HepG2 (cell line): ENCODE measurements around the gene SPSB1. TPM values are rescaled to one million over a fixed set of nuclear protein-coding genes. Genes with fewer than 3 reads are reported as not detected.

Source experiments
- ATAC-seq: fragments of 200-7000 bp; cut with Tn5 transposase; 3 replicates; pipeline ENCODE4 v1.9.1; 2020; ENCODE audit warnings: mild to moderate bottlenecking, moderate library complexity
- BruUV-seq: library from RNA; stranded (reverse); fragments of 400-500 nt; replicated peaks from 2 replicates; lab custom pipeline; 2021; lab: Mats Ljungman, UMichigan
- CTCF ChIA-PET: fragments of 300-600 bp; formaldehyde crosslinking; extraction: SDS; loops from one replicate; lab custom pipeline; 2021; ENCODE audit warnings: low total read pairs, inconsistent platforms, low intra/inter-chr PET ratio; lab: Yijun Ruan, JAX
- POLR2A ChIA-PET: fragments of 350-600 bp; sonication (Branson Sonifier 250); formaldehyde crosslinking; loops from one replicate; lab custom pipeline; 2020; ENCODE audit warnings: antibody characterized with exemption, inconsistent platforms; lab: Yijun Ruan, JAX
- DNase-seq: peaks from one replicate; pipeline ENCODE4 v3.0.0-alpha.2; 2015; ENCODE audit warnings: low spot score
- FAIRE-seq: peaks from 3 replicates; lab custom pipeline; 2011; peaks lifted over from hg19 to GRCh38; lab: Jason Lieb, UNC
- H2AFZ ChIP-seq: one replicate; pipeline ENCODE4 v1.6.1; 2011; ENCODE audit warnings: low read length, inconsistent platforms
- H3K27ac ChIP-seq: fragments of 300-600 bp; 3 replicates; pipeline ENCODE4 v1.8.0; 2011; ENCODE audit warnings: mixed run types, mild to moderate bottlenecking, mixed read lengths, low read length, inconsistent platforms; ENCODE audit not compliant: insufficient read depth; ENCODE audit errors: extremely low read length
- H3K27me3 ChIP-seq, 2 experiments: fragments of 200-600 bp in 1 of 2; 2 replicates in 1 of 2; 3 replicates in 1 of 2; pipeline versions ENCODE4 v1.6.0 to v1.8.0; 2011; ENCODE audit warnings: low read length in 2 of 2, mild to moderate bottlenecking in 2 of 2, moderate library complexity in 2 of 2, inconsistent platforms in 1 of 2; ENCODE audit not compliant: insufficient read depth in 2 of 2, control insufficient read depth in 1 of 2
- H3K36me3 ChIP-seq, 2 experiments: fragments of 200-600 bp in 1 of 2; replicated peaks in 1 of 2; 2 replicates in 1 of 2; 3 replicates in 1 of 2; pipeline versions ENCODE4 v1.5.1 to v1.8.0; 2011; ENCODE audit warnings: low read length in 2 of 2, inconsistent platforms in 1 of 2; ENCODE audit not compliant: insufficient read depth in 2 of 2, control insufficient read depth in 1 of 2
- H3K4me1 ChIP-seq: 2 replicates; pipeline ENCODE4 v1.5.1; 2012; ENCODE audit warnings: low read length, inconsistent platforms; ENCODE audit not compliant: insufficient read depth
- H3K4me2 ChIP-seq: 2 replicates; pipeline ENCODE4 v1.6.0; 2011; ENCODE audit warnings: low read depth, low read length, inconsistent platforms
- H3K4me3 ChIP-seq, 3 experiments: fragments of 200-600 bp in 1 of 3; sonication (generic), shearing (Covaris generic) in 1 of 3; replicated peaks in 1 of 3; 2 replicates each; pipeline ENCODE4 v1.5.1; 2011 to 2016; ENCODE audit warnings: low read length in 3 of 3, inconsistent platforms in 2 of 3, low read depth in 2 of 3, mild to moderate bottlenecking in 2 of 3, control low read depth in 1 of 3, mixed read lengths in 1 of 3; ENCODE audit not compliant: insufficient read depth in 1 of 3
- H3K79me2 ChIP-seq: one replicate; pipeline ENCODE4 v1.6.1; 2011; ENCODE audit warnings: low read length, inconsistent platforms; ENCODE audit not compliant: insufficient read depth
- H3K9ac ChIP-seq: 2 replicates; pipeline ENCODE4 v1.6.0; 2011; ENCODE audit warnings: mild to moderate bottlenecking, low read depth, low read length, inconsistent platforms; ENCODE audit not compliant: insufficient read depth
- H3K9me3 ChIP-seq: 2 replicates; pipeline ENCODE4 v1.5.1; 2012; ENCODE audit warnings: mild to moderate bottlenecking, low read length
- H4K20me1 ChIP-seq: 2 replicates; pipeline ENCODE4 v1.6.0; 2011; ENCODE audit warnings: inconsistent platforms, mild to moderate bottlenecking, low read length, moderate library complexity; ENCODE audit not compliant: insufficient read depth
- ELF4 ChIP-seq: sonication (generic); formaldehyde crosslinking; IDR thresholded peaks from 2 replicates; pipeline ENCODE4 v1.5.0; 2020; ENCODE audit warnings: missing genetic modification reagents, mild to moderate bottlenecking, moderate library complexity, borderline replicate concordance
- FOXA1 ChIP-seq, 2 experiments: fragments of 450-650 bp in 1 of 2; sonication (generic) in 1 of 2; formaldehyde crosslinking in 1 of 2; IDR thresholded peaks; 2 replicates each; pipeline versions ENCODE4 v1.4.0 to v1.6.1; 2016 to 2020; ENCODE audit warnings: missing genetic modification reagents in 1 of 2
- JARID2 ChIP-seq: sonication (generic); formaldehyde crosslinking; IDR thresholded peaks from 2 replicates; pipeline ENCODE4 v1.8.1; 2023; ENCODE audit warnings: missing genetic modification reagents, inconsistent platforms; ENCODE audit not compliant: insufficient replicate concordance
- MXD4 ChIP-seq: IDR thresholded peaks from 2 replicates; pipeline ENCODE4 v1.6.1; 2016; ENCODE audit warnings: mild to moderate bottlenecking, missing biosample characterization, missing genetic modification reagents
- NRL ChIP-seq: sonication (generic); formaldehyde crosslinking; IDR thresholded peaks from 2 replicates; pipeline ENCODE4 v1.5.0; 2020; ENCODE audit warnings: missing genetic modification reagents, mild to moderate bottlenecking, moderate library complexity, borderline replicate concordance
- REPIN1 ChIP-seq: sonication (generic); formaldehyde crosslinking; IDR thresholded peaks from 2 replicates; pipeline ENCODE4 v1.8.0; 2022; ENCODE audit warnings: missing genetic modification reagents, low read depth, mild to moderate bottlenecking, borderline replicate concordance
- SETDB1 ChIP-seq: sonication (generic); formaldehyde crosslinking; IDR thresholded peaks from 2 replicates; pipeline ENCODE4 v1.5.1; 2020; ENCODE audit warnings: missing genetic modification reagents, mild to moderate bottlenecking, borderline replicate concordance
- ZBTB21 ChIP-seq: sonication (generic); formaldehyde crosslinking; IDR thresholded peaks from 2 replicates; pipeline ENCODE4 v1.4.0; 2020; ENCODE audit warnings: missing genetic modification reagents
- ZFP36L1 ChIP-seq: sonication (generic); formaldehyde crosslinking; IDR thresholded peaks from 2 replicates; pipeline ENCODE4 v1.8.0; 2022; ENCODE audit warnings: mild to moderate bottlenecking, missing genetic modification reagents, moderate library complexity
- ZKSCAN8 ChIP-seq: IDR thresholded peaks from 2 replicates; pipeline ENCODE4 v1.6.1; 2016; ENCODE audit warnings: borderline replicate concordance, missing genetic modification reagents, missing compliant biosample characterization
- ZNF460 ChIP-seq: sonication (generic); formaldehyde crosslinking; IDR thresholded peaks from 2 replicates; pipeline ENCODE4 v1.5.1; 2020; ENCODE audit warnings: missing genetic modification reagents, mild to moderate bottlenecking, borderline replicate concordance
- ZNF546 ChIP-seq: sonication (generic); formaldehyde crosslinking; conservative IDR thresholded peaks from 2 replicates; pipeline ENCODE4 v1.8.1; 2023; ENCODE audit warnings: mild to moderate bottlenecking, missing genetic modification reagents
- ZNF670 ChIP-seq: sonication (generic); formaldehyde crosslinking; IDR thresholded peaks from 2 replicates; pipeline ENCODE4 v1.8.0; 2022; ENCODE audit warnings: mild to moderate bottlenecking, missing genetic modification reagents, borderline replicate concordance
- WGBS: methylation state at CpG from one replicate; pipeline ENCODE4 v1.1.6; 2017; ENCODE audit warnings: low lambda C conversion rate; 5-methylcytosine and 5-hydroxymethylcytosine counted together
- in situ Hi-C: cut with HindIII; loops from 2 replicates; pipeline ENCODE4 v1.10.0; 2017; ENCODE audit warnings: low pct_unique_long_range_greater_than_20kb; ENCODE audit not compliant: extremely low pct_ligation_motif_present
- intact Hi-C: fragments of 100-400 bp; cut with micrococcal nuclease; formaldehyde crosslinking; loops from one replicate; pipeline ENCODE4 v1.10.0; 2022; ENCODE audit not compliant: unreplicated experiment
- polyA plus RNA-seq, 8 experiments: library from polyadenylated mRNA; depleted of rRNA in 3 of 8; stranded (reverse) in 7 of 8; unstranded in 1 of 8; fragments of >200 nt; fragmentation: Illumina TruSeq in 4 of 8; extraction: Trizol in 4 of 8; gene quantifications; 2 replicates each; pipeline versions ENCODE4 v1.2.1 to v1.2.3, GENCODE V29; 2011 to 2016; ENCODE audit warnings: low read depth in 4 of 8, missing spikeins in 1 of 8, mixed read lengths in 1 of 8; ENCODE audit not compliant: insufficient read depth in 1 of 8
- total RNA-seq, 5 experiments: library from RNA; depleted of rRNA; stranded (reverse); fragments of >200 nt; fragmentation: Illumina TruSeq; extraction: Trizol; gene quantifications; 2 replicates each; pipeline ENCODE4 v1.2.3, GENCODE V29; 2016; ENCODE audit warnings: low read depth in 1 of 5
- TF ChIP-seq, protein P1 (sequence below): sonication (generic); formaldehyde crosslinking; IDR thresholded peaks from 2 replicates; pipeline ENCODE4 v1.8.0; 2022; ENCODE audit warnings: mild to moderate bottlenecking, missing genetic modification reagents; ENCODE audit not compliant: insufficient replicate concordance
- TF ChIP-seq, protein P2 (sequence below): sonication (generic); formaldehyde crosslinking; IDR thresholded peaks from 2 replicates; pipeline ENCODE4 v1.5.1; 2020; ENCODE audit warnings: missing genetic modification reagents, mild to moderate bottlenecking, borderline replicate concordance
- TF ChIP-seq, protein P3 (sequence below): sonication (generic); formaldehyde crosslinking; IDR thresholded peaks from 2 replicates; pipeline ENCODE4 v1.5.0; 2020; ENCODE audit warnings: missing genetic modification reagents

Gene SPSB1
- total and polyA plus RNA-seq, 2 of the 13 experiments (the other 11 are each of a cell fraction or from before 2014, with no cell fraction given), result 5.0 to 8.0 TPM

DNA sequence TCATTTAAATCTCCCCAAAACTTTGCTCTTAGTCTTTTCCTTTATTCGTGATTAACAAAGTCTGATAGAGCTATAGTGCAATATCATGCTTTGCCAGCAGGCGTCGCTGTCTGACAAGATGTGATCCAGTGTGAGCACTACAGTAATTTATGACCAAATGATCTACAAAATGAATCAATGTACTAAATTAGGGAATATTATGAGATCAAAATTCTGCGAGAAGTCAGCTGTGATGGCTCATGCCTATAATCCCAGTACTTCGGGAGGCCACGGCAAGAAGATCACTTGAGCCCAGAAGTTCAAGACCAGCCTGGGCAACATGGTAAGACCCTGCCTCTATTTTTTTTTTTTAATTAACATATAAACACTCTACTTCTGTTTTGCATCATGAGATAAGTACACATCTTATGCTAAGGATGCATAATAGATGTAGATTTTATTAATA is 3.6 kb upstream of the SPSB1 start (continued):
- TF ChIP-seq, protein P1, sequence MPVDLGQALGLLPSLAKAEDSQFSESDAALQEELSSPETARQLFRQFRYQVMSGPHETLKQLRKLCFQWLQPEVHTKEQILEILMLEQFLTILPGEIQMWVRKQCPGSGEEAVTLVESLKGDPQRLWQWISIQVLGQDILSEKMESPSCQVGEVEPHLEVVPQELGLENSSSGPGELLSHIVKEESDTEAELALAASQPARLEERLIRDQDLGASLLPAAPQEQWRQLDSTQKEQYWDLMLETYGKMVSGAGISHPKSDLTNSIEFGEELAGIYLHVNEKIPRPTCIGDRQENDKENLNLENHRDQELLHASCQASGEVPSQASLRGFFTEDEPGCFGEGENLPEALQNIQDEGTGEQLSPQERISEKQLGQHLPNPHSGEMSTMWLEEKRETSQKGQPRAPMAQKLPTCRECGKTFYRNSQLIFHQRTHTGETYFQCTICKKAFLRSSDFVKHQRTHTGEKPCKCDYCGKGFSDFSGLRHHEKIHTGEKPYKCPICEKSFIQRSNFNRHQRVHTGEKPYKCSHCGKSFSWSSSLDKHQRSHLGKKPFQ (CRISPR knock-in tag), result no peak
- no peak for TF ChIP-seq ZFP36L1
- no peak for TF ChIP-seq JARID2 (CRISPR knock-in tag)
- TF ChIP-seq, protein P2, sequence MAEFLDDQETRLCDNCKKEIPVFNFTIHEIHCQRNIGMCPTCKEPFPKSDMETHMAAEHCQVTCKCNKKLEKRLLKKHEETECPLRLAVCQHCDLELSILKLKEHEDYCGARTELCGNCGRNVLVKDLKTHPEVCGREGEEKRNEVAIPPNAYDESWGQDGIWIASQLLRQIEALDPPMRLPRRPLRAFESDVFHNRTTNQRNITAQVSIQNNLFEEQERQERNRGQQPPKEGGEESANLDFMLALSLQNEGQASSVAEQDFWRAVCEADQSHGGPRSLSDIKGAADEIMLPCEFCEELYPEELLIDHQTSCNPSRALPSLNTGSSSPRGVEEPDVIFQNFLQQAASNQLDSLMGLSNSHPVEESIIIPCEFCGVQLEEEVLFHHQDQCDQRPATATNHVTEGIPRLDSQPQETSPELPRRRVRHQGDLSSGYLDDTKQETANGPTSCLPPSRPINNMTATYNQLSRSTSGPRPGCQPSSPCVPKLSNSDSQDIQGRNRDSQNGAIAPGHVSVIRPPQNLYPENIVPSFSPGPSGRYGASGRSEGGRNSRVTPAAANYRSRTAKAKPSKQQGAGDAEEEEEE (CRISPR knock-in tag), result no peak

DNA sequence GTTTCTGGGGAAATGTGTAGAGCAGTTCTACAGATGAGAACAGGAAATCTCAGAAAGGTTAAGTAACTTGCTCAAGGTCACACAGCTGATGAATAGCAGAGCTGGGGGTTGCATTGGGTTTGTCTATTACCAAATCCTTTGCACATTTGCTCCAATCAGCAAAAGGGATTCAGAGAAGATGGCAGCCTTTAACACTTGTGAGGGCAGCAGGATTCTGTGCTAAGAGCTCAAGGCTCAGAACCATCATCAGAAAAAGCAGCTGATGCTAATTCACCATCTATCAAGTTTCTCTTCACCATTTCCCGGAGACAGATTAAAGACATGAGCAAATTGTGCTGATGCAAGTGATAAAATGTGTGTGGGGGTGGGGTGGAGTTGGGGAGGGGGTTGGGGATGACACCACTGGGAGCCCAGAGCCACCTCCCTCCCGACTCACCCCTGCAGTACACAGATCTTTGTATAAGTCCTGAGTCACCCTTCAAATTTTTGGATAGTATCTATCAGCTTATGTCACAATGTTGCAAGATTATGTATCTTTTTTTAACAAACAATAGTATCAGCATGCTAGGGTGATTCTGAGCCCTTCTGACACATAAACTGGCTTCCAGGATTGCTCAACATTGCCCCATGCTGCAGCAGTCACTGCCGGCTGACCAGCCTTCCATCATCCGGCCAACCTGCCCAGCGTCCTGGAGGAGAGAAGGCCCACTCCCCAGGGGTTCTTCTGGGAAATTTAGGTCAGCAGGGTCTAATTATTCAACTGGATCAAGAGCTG is 2.8 kb upstream of the SPSB1 start:
- Histone ChIP-seq H3K4me1 (peaks cover 53% of the 10 kb centered on the region), H2AFZ (no peak overlapping the region), H3K79me2 (peaks cover 13% of the 10 kb centered on the region), H4K20me1 (no peaks in the 10 kb centered on the region), H3K27me3 (no peaks in the 10 kb centered on the region), H3K27ac (no peak overlapping the region), H3K4me3 (peak overlapping the region in 1 of 3 experiments; percentile 32; a peak in 1 of 6 replicates), H3K36me3 (no peaks in the 10 kb centered on the region), H3K4me2 (peak overlapping the region; percentile 60), H3K9ac (no peak overlapping the region), H3K9me3 (peaks cover 21% of the 10 kb centered on the region)
- intact Hi-C loops, result loop anchor here (1.0 to 2.0 kb wide), 3 partner anchors 23 to 201 kb away; no protein-coding TSS in a partner anchor
- ChIA-PET CTCF (interaction anchor here (1.2 to 4.1 kb wide), 3 partner anchors 164 to 201 kb away, joined by 3 to 42 read pairs (median 42); no protein-coding TSS in a partner anchor), POLR2A (interaction anchor here (0.7 to 2.5 kb wide), 7 partner anchors 10 to 200 kb away, joined by 3 to 10 read pairs (median 5); partner anchors contain the start of gene H6PD)
- DNase-seq (peak; percentile 68), FAIRE-seq (peak; percentile 34), ATAC-seq (peak; percentile 42)
- in situ Hi-C loops, result loop anchor here (5.0 kb wide), 1 partner anchor 167 kb away; no protein-coding TSS in a partner anchor
- WGBS, result 3% methylated on average over 5 of the region's 5 CpGs
- BruUV-seq, result no TSS peak
- TF ChIP-seq ZBTB21 (no peak), ELF4 (no peak), ZNF546 (CRISPR knock-in tag) (no peak), SETDB1 (no peak), MXD4 (no peak), ZKSCAN8 (CRISPR knock-in tag) (no peak), REPIN1 (no peak), ZNF460 (CRISPR knock-in tag) (no peak), ZNF670 (CRISPR knock-in tag) (no peak), FOXA1 (IDR thresholded peaks at IDR 0.05) (no peak), FOXA1 (CRISPR knock-in tag; IDR thresholded peaks at IDR 0.05) (no peak), NRL (CRISPR knock-in tag) (no peak)
- TF ChIP-seq, protein P3, sequence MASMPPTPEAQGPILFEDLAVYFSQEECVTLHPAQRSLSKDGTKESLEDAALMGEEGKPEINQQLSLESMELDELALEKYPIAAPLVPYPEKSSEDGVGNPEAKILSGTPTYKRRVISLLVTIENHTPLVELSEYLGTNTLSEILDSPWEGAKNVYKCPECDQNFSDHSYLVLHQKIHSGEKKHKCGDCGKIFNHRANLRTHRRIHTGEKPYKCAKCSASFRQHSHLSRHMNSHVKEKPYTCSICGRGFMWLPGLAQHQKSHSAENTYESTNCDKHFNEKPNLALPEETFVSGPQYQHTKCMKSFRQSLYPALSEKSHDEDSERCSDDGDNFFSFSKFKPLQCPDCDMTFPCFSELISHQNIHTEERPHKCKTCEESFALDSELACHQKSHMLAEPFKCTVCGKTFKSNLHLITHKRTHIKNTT (CRISPR knock-in tag), result no peak
